ENCODE data around the gene CADM4. TPM values are rescaled to one million over a fixed set of nuclear protein-coding genes. Genes with fewer than 3 reads are reported as not detected.

CADM4 gene
- total and polyA plus RNA-seq, 2 donors (not counting 1 experiment from before 2014, with no cell fraction given), result 1.5 TPM

DNA sequence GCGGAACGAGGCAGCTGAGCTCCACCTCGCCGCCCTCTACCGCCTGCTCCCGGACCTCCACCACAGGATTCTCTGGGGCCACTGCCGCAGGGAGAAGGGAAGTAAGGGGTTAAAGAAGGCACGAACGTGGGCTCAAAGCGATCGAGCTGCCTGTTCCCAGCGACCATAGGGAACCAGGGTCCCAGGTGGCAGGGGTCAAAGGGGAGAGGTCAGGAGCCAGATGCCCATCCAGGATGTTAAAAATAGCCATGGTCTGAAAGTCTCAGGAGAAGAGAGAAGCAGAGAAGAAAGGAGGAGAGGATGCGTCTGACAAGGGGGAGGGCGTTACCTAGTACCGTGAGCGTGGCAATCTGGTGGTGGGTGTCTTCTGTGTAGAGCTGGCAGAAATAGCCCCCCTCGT, 12.8 kb downstream of the CADM4 start:
- Histone ChIP-seq H3K79me2 (ENCODE audit: control insufficient read depth, insufficient read depth, low read length) (no peaks in the 10 kb centered on the region), H4K20me1 (ENCODE audit: control insufficient read depth, extremely low read depth, insufficient read depth, low read length) (no peaks in the 10 kb centered on the region), H3K4me1 (ENCODE audit: control insufficient read depth, extremely low read depth, insufficient read depth, low read length) (no peaks in the 10 kb centered on the region), H3K9ac (ENCODE audit: insufficient read depth, low read length) (no peak overlapping the region), H2AFZ (ENCODE audit: low read length) (no peak overlapping the region), H3K27ac (ENCODE audit: insufficient read depth, low read length) (no peak overlapping the region), H3K36me3 (ENCODE audit: control insufficient read depth, insufficient read depth, low read length) (no peaks in the 10 kb centered on the region), H3K4me3 (replicated peaks in 1 of 4; ENCODE audit: control extremely low read depth in 1 of 4, insufficient read depth in 1 of 4, low read depth in 3 of 4, low read length in 4 of 4) (no peak overlapping the region), H3K9me3 (ENCODE audit: control insufficient read depth, insufficient read depth, low read depth, low read length) (no peaks in the 10 kb centered on the region), H3K4me2 (ENCODE audit: extremely low read depth, insufficient read depth, low read length) (no peak overlapping the region), H3K27me3 (ENCODE audit: control insufficient read depth, insufficient read depth, low read length) (no peaks in the 10 kb centered on the region)
- DNase-seq (ENCODE audit: low read depth in 2 of 2), result no peak
- TF ChIP-seq EZH2 (IDR thresholded peaks at IDR 0.05; ENCODE audit: low read length, missing control alignments), result no peak
- TF ChIP-seq, protein P1, sequence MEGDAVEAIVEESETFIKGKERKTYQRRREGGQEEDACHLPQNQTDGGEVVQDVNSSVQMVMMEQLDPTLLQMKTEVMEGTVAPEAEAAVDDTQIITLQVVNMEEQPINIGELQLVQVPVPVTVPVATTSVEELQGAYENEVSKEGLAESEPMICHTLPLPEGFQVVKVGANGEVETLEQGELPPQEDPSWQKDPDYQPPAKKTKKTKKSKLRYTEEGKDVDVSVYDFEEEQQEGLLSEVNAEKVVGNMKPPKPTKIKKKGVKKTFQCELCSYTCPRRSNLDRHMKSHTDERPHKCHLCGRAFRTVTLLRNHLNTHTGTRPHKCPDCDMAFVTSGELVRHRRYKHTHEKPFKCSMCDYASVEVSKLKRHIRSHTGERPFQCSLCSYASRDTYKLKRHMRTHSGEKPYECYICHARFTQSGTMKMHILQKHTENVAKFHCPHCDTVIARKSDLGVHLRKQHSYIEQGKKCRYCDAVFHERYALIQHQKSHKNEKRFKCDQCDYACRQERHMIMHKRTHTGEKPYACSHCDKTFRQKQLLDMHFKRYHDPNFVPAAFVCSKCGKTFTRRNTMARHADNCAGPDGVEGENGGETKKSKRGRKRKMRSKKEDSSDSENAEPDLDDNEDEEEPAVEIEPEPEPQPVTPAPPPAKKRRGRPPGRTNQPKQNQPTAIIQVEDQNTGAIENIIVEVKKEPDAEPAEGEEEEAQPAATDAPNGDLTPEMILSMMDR (conservative IDR thresholded peaks at IDR 0.05 in 1 of 2, IDR thresholded peaks at IDR 0.05 in 1 of 2; ENCODE audit: low read depth in 1 of 2, low read length in 2 of 2), result no peak

DNA sequence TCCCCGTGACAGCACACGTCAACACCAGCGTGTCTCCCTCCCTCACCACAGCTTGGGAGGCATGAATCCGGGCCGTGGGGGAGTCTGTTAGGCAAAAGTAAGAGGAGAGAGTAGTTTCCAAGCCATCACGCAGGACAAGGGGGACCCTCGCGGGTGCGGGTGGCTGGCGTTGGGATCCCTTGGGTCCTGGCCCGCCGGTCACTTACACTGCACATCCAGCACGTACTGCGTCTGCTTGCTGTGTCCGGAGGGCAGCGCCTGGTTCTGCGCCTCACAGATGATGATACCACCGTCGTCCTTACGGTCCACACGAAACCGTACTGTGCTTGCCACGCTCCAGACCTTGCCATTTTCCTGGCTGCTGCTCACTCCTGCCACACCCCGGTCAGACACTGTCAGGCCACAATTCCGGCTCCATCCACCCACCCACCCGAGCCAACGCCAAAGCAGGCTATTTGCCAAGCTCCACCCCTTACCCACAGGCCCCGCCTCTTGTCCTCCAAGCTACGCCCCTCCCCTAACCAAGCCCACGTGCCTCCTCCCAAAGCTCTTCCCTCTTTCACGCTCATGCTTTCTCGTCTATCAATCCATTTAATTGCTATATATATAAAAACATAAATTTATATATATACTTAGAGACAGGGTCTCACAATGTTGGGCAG, 13.6 kb downstream of the CADM4 start:
- Histone ChIP-seq H3K9me3 (ENCODE audit: control insufficient read depth, insufficient read depth, low read depth, low read length) (no peaks in the 10 kb centered on the region), H3K36me3 (ENCODE audit: control insufficient read depth, insufficient read depth, low read length) (no peaks in the 10 kb centered on the region), H3K27me3 (ENCODE audit: control insufficient read depth, insufficient read depth, low read length) (no peaks in the 10 kb centered on the region), H3K4me1 (ENCODE audit: control insufficient read depth, extremely low read depth, insufficient read depth, low read length) (no peaks in the 10 kb centered on the region), H3K79me2 (ENCODE audit: control insufficient read depth, insufficient read depth, low read length) (no peaks in the 10 kb centered on the region), H3K4me3 (replicated peaks in 1 of 4; ENCODE audit: control extremely low read depth in 1 of 4, insufficient read depth in 1 of 4, low read depth in 3 of 4, low read length in 4 of 4) (no peak overlapping the region), H3K4me2 (ENCODE audit: extremely low read depth, insufficient read depth, low read length) (no peak overlapping the region), H3K9ac (ENCODE audit: insufficient read depth, low read length) (no peak overlapping the region), H2AFZ (ENCODE audit: low read length) (no peak overlapping the region), H3K27ac (ENCODE audit: insufficient read depth, low read length) (no peak overlapping the region), H4K20me1 (ENCODE audit: control insufficient read depth, extremely low read depth, insufficient read depth, low read length) (no peaks in the 10 kb centered on the region)
- TF ChIP-seq, protein P1 (conservative IDR thresholded peaks at IDR 0.05 in 1 of 2, IDR thresholded peaks at IDR 0.05 in 1 of 2; ENCODE audit: low read depth in 1 of 2, low read length in 2 of 2), result no peak
- no peak for TF ChIP-seq EZH2 (IDR thresholded peaks at IDR 0.05; ENCODE audit: low read length, missing control alignments)
- DNase-seq (ENCODE audit: low read depth in 2 of 2), result peak in 1 of 2 donors; percentile 19

DNA sequence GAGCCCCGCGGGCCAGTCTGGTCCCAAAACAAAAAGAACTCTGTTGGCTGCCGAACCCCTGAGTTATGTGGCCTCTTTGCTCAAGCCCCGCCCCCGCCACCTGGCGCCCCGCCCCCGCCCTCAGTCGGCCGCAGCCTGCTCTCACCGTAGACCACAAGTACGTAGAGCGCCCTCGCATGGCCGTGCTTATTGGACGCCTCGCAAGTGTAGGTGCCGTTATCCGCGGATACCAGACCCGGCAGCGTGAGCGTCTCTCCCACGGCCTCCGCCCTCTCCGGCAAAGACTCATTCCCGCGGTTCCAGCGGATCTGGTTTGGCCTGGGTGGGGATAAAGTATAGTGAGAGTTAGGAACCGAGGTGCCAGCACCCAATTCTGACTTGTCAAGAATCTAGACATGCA, 14.7 kb downstream of the CADM4 start:
- Histone ChIP-seq H3K27ac (ENCODE audit: insufficient read depth, low read length) (no peak overlapping the region), H3K36me3 (ENCODE audit: control insufficient read depth, insufficient read depth, low read length) (no peaks in the 10 kb centered on the region), H2AFZ (ENCODE audit: low read length) (no peak overlapping the region), H3K79me2 (ENCODE audit: control insufficient read depth, insufficient read depth, low read length) (no peaks in the 10 kb centered on the region), H3K9me3 (ENCODE audit: control insufficient read depth, insufficient read depth, low read depth, low read length) (no peaks in the 10 kb centered on the region), H3K4me3 (replicated peaks in 1 of 4; ENCODE audit: control extremely low read depth in 1 of 4, insufficient read depth in 1 of 4, low read depth in 3 of 4, low read length in 4 of 4) (no peak overlapping the region), H3K27me3 (ENCODE audit: control insufficient read depth, insufficient read depth, low read length) (no peaks in the 10 kb centered on the region), H3K4me1 (ENCODE audit: control insufficient read depth, extremely low read depth, insufficient read depth, low read length) (peaks cover 2% of the 10 kb centered on the region), H4K20me1 (ENCODE audit: control insufficient read depth, extremely low read depth, insufficient read depth, low read length) (no peaks in the 10 kb centered on the region), H3K9ac (ENCODE audit: insufficient read depth, low read length) (no peak overlapping the region), H3K4me2 (ENCODE audit: extremely low read depth, insufficient read depth, low read length) (no peak overlapping the region)
- TF ChIP-seq, protein P1 (conservative IDR thresholded peaks at IDR 0.05 in 1 of 2, IDR thresholded peaks at IDR 0.05 in 1 of 2; ENCODE audit: low read depth in 1 of 2, low read length in 2 of 2), result no peak
- TF ChIP-seq EZH2 (IDR thresholded peaks at IDR 0.05; ENCODE audit: low read length, missing control alignments), result no peak
- peak in 1 of 2 donors; percentile 41 for DNase-seq (ENCODE audit: low read depth in 2 of 2)

All from fibroblast of lung (primary cell).